ENCODE measurements around the gene PRKAG2. TPM values are rescaled to one million over a fixed set of nuclear protein-coding genes. Genes with fewer than 3 reads are reported as not detected.
A peak's percentile ranks its signal among the peaks of the same experiment; 100 is the strongest.

The PRKAG2 gene
- total and polyA plus RNA-seq, 2 of the 13 experiments (the other 11 are each of a cell fraction or from before 2014, with no cell fraction given) = 0.90 to 1.3 TPM

DNA sequence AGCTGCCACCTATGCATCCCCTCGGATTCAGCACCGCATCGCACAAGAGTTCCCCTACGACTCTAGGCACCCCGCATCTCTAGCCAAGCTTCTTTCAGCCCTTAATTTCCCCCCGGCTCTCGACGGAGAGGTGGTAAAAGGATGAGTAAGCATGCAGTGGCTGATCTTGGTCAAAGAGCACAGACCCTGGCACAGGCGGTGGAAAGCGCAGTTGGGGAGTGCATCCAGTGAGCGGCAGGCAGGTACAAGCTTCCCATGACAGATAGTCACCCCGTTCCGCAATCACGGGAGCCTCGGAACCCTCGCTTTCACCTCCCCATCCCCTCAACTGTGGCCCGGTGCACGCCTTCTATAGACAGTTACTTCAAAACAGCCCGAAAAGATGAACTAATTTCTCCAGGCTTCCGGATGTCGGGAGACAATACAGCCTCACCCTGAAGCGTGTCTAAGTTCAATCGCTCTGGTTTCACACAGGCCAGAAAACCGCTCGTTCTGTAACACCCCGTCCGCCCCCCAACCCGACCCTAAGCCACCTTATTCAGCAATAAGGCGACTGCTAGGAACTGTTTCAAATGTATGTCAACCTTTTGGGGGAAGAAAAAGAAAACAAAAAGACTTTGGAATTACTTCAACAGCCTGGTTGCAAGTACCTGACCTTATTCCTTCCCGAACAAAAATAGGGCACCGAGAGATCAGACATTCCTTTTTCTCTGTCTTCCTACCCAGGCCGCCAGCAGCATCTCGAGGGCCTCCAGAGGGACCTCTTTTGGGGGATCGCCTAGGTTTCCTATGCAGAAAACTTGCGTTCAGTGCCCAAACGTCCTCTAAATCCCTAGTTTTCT, 358.6 kb downstream of the PRKAG2 start:
- Histone ChIP-seq H3K27ac (ENCODE audit: extremely low read length, insufficient read depth, low read length) (peak overlapping the region; percentile 80), H3K9ac (ENCODE audit: insufficient read depth, low read depth, low read length) (peak overlapping the region; percentile 92), H3K4me3 (replicated peaks in 1 of 3; ENCODE audit: insufficient read depth in 1 of 3, low read depth in 2 of 3, low read length in 3 of 3) (peak overlapping the region; percentile 64 to 89 (median 75)), H3K4me1 (ENCODE audit: insufficient read depth, low read length) (peaks cover 54% of the 10 kb centered on the region), H4K20me1 (ENCODE audit: insufficient read depth, low read length) (peaks cover 54% of the 10 kb centered on the region), H3K4me2 (ENCODE audit: low read depth, low read length) (peak overlapping the region; percentile 94), H3K27me3 (ENCODE audit: control insufficient read depth in 1 of 2, insufficient read depth in 2 of 2, low read length in 2 of 2) (no peaks in the 10 kb centered on the region; a peak in 1 of 5 replicates), H3K36me3 (replicated peaks in 1 of 2; ENCODE audit: control insufficient read depth in 1 of 2, insufficient read depth in 2 of 2, low read length in 2 of 2) (no peaks in the 10 kb centered on the region), H3K9me3 (ENCODE audit: low read length) (no peaks in the 10 kb centered on the region), H2AFZ (ENCODE audit: low read length) (no peak overlapping the region), H3K79me2 (ENCODE audit: insufficient read depth, low read length) (peaks cover 56% of the 10 kb centered on the region)
- DNase-seq (ENCODE audit: low spot score) = peak; percentile 44
- POLR2A ChIA-PET = no interaction called here
- intact Hi-C loops (cut with micrococcal nuclease; ENCODE audit: unreplicated experiment) (no loop called here), in situ Hi-C loops (cut with HindIII; ENCODE audit: extremely low pct_ligation_motif_present, low pct_unique_long_range_greater_than_20kb) (no loop called here)
- ATAC-seq = peak; percentile 58
- 3% methylated on average over 35 of the region's 36 CpGs for WGBS (ENCODE audit: low lambda C conversion rate)
- CTCF ChIA-PET (ENCODE audit: low intra/inter-chr PET ratio, low total read pairs) = no interaction called here
- FAIRE-seq = no peak
- TSS peak; percentile 76 for BruUV-seq (replicated peaks)
- TF ChIP-seq TP53 (CRISPR knock-in tag; conservative IDR thresholded peaks at IDR 0.05) (no peak), BORCS8-MEF2B (CRISPR knock-in tag; IDR thresholded peaks at IDR 0.05) (no peak), KMT2A (CRISPR knock-in tag; IDR thresholded peaks at IDR 0.05) (peak; percentile 36; the same call in 1 of the 2 replicates), ETV5 (CRISPR knock-in tag; IDR thresholded peaks at IDR 0.05; ENCODE audit: borderline replicate concordance) (peak; percentile 13; the same call in 1 of the 2 replicates), ZNF598 (CRISPR knock-in tag; IDR thresholded peaks at IDR 0.05; ENCODE audit: borderline replicate concordance) (peak; percentile 43; the same call in 1 of the 2 replicates), SALL1 (CRISPR knock-in tag; IDR thresholded peaks at IDR 0.05) (peak; percentile 70), RBM39 (IDR thresholded peaks at IDR 0.05; ENCODE audit: low read depth, low read length, poor library complexity, severe bottlenecking) (no peak), ZNF501 (CRISPR knock-in tag; IDR thresholded peaks at IDR 0.05) (0 out of 2 replicates have a peak, but pooled peaks have one; percentile 28), NFATC3 (CRISPR knock-in tag; IDR thresholded peaks at IDR 0.05) (no peak), ZBTB7A (CRISPR knock-in tag; IDR thresholded peaks at IDR 0.05) (0 out of 2 replicates have a peak, but pooled peaks have one; percentile 47)
- TF ChIP-seq, protein P1, sequence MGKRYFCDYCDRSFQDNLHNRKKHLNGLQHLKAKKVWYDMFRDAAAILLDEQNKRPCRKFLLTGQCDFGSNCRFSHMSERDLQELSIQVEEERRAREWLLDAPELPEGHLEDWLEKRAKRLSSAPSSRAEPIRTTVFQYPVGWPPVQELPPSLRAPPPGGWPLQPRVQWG (CRISPR knock-in tag; IDR thresholded peaks at IDR 0.05; ENCODE audit: borderline replicate concordance, low read depth) = no peak
- TF ChIP-seq, protein P2, sequence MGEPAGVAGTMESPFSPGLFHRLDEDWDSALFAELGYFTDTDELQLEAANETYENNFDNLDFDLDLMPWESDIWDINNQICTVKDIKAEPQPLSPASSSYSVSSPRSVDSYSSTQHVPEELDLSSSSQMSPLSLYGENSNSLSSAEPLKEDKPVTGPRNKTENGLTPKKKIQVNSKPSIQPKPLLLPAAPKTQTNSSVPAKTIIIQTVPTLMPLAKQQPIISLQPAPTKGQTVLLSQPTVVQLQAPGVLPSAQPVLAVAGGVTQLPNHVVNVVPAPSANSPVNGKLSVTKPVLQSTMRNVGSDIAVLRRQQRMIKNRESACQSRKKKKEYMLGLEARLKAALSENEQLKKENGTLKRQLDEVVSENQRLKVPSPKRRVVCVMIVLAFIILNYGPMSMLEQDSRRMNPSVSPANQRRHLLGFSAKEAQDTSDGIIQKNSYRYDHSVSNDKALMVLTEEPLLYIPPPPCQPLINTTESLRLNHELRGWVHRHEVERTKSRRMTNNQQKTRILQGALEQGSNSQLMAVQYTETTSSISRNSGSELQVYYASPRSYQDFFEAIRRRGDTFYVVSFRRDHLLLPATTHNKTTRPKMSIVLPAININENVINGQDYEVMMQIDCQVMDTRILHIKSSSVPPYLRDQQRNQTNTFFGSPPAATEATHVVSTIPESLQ (CRISPR knock-in tag; conservative IDR thresholded peaks at IDR 0.05) = no peak
- TF ChIP-seq, protein P3, sequence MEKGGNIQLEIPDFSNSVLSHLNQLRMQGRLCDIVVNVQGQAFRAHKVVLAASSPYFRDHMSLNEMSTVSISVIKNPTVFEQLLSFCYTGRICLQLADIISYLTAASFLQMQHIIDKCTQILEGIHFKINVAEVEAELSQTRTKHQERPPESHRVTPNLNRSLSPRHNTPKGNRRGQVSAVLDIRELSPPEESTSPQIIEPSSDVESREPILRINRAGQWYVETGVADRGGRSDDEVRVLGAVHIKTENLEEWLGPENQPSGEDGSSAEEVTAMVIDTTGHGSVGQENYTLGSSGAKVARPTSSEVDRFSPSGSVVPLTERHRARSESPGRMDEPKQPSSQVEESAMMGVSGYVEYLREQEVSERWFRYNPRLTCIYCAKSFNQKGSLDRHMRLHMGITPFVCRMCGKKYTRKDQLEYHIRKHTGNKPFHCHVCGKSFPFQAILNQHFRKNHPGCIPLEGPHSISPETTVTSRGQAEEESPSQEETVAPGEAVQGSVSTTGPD (CRISPR knock-in tag; IDR thresholded peaks at IDR 0.05) = no peak
- TF ChIP-seq, protein P4, sequence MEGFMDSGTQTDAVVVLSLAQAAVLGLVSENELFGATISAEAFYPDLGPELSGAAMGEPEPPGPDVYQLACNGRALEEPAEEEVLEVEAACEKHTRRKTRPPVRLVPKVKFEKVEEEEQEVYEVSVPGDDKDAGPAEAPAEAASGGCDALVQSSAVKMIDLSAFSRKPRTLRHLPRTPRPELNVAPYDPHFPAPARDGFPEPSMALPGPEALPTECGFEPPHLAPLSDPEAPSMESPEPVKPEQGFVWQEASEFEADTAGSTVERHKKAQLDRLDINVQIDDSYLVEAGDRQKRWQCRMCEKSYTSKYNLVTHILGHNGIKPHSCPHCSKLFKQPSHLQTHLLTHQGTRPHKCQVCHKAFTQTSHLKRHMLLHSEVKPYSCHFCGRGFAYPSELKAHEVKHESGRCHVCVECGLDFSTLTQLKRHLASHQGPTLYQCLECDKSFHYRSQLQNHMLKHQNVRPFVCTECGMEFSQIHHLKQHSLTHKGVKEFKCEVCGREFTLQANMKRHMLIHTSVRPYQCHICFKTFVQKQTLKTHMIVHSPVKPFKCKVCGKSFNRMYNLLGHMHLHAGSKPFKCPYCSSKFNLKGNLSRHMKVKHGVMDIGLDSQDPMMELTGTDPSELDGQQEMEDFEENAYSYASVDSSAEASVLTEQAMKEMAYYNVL (CRISPR knock-in tag; IDR thresholded peaks at IDR 0.05; ENCODE audit: borderline replicate concordance) = peak; percentile 24; the same call in 1 of the 2 replicates
- TF ChIP-seq, protein P5, sequence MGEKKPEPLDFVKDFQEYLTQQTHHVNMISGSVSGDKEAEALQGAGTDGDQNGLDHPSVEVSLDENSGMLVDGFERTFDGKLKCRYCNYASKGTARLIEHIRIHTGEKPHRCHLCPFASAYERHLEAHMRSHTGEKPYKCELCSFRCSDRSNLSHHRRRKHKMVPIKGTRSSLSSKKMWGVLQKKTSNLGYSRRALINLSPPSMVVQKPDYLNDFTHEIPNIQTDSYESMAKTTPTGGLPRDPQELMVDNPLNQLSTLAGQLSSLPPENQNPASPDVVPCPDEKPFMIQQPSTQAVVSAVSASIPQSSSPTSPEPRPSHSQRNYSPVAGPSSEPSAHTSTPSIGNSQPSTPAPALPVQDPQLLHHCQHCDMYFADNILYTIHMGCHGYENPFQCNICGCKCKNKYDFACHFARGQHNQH (CRISPR knock-in tag; IDR thresholded peaks at IDR 0.05) = no peak
